CD4-positive, alpha-beta T cell treated with Interleukin-15 for 4 hours (primary cell): ENCODE data around the gene GGCX.

ENCODE experiments used
- DNase-seq: peaks from one replicate; pipeline ENCODE4 v3.0.0-alpha.2; 2020; ENCODE audit warnings: low spot score

The GGCX gene

GRCh38 chr2:85541753-85542457 is 19.4 kb downstream of the GGCX start:
- DNase-seq = no peak

- DNase-seq = no peak
Observed at GRCh38 chr2:85541262-85541661, 20.0 kb downstream of the GGCX start.

GRCh38 chr2:85540133-85540648 is 21.1 kb downstream of the GGCX start:
- DNase-seq = no peak

GRCh38 chr2:85539361-85540132 is 21.7 kb downstream of the GGCX start:
- peak; percentile 68 for DNase-seq

GRCh38 chr2:85538507-85539360 is 22.6 kb downstream of the GGCX start, which contains the start of gene MAT2A:
Gene MAT2A, plus strand, starts transcription at chr2:85539168. Its CDS starts 120 bp downstream, at chr2:85539288.
- peak; percentile 89 for DNase-seq

- peak; percentile 9 for DNase-seq
Observed at GRCh38 chr2:85537600-85538506, 23.4 kb downstream of the GGCX start.

- DNase-seq = no peak
Observed at GRCh38 chr2:85536479-85536878, 24.8 kb downstream of the GGCX start.

GRCh38 chr2:85534881-85535280 is 26.4 kb downstream of the GGCX start:
- DNase-seq = no peak

- no peak for DNase-seq
Observed at GRCh38 chr2:85534099-85534498, 27.2 kb downstream of the GGCX start.

- no peak for DNase-seq
Observed at GRCh38 chr2:85531589-85531988, 29.7 kb downstream of the GGCX start.

GRCh38 chr2:85529809-85530208 is 31.5 kb downstream of the GGCX start:
- DNase-seq = no peak

GRCh38 chr2:85528355-85528754 is 32.9 kb downstream of the GGCX start:
- no peak for DNase-seq

- no peak for DNase-seq
Observed at GRCh38 chr2:85527787-85528186, 33.5 kb downstream of the GGCX start.

GRCh38 chr2:85525567-85525966 is 35.7 kb downstream of the GGCX start:
- DNase-seq = no peak

- no peak for DNase-seq
Observed at GRCh38 chr2:85525029-85525428, 36.3 kb downstream of the GGCX start.

GRCh38 chr2:85524336-85524908 is 36.9 kb downstream of the GGCX start:
- no peak for DNase-seq

GRCh38 chr2:85523903-85524335 is 37.4 kb downstream of the GGCX start:
- no peak for DNase-seq

GRCh38 chr2:85523062-85523902 is 38.0 kb downstream of the GGCX start:
- no peak for DNase-seq

GRCh38 chr2:85522090-85522647 is 39.1 kb downstream of the GGCX start:
- DNase-seq = no peak
